Measurements from ENCODE around the gene SYVN1.
"Not testable (repeated sequence)": the region's sequence is repeated elsewhere in the genome, so short reads cannot be mapped to it uniquely, and the experiment has no call there.

The SYVN1 gene

DNA sequence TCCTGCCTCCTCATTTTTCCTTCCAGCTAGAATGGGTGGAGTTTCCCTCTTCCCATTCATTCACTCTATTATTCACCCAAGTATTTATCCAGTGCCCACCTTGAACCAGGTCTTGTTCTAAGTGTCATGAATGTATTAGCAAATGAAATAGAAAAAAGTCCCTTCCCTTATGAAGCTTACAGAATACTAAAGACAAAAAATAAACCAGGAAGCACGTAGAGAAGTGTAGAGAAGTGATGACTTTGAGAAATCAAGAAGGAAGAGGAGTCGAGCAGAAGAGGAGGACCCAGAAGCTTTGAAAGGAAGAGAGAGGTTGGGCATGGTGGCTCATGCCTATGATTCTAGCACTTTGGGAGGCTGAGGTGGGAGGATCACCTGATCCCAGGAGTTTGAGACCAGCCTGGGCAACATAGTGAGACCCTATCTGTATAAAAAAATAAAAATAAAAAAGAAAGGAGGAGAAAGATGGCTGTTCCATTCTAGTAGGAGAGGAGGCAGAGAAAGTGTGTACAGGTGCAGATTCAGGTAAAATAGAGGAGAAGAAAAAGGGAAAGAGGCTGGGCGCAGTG is 17.1 kb upstream of the SYVN1 start:
- no peak for DNase-seq (ENCODE audit: low read depth)
- H3K4me3 ChIP-seq (ENCODE audit: low read depth, low read length) = no peak overlapping the region
- in situ Hi-C loops (cut with HindIII; ENCODE audit: low sequenced_read_pairs) = no loop called here
- TF ChIP-seq, protein P1, sequence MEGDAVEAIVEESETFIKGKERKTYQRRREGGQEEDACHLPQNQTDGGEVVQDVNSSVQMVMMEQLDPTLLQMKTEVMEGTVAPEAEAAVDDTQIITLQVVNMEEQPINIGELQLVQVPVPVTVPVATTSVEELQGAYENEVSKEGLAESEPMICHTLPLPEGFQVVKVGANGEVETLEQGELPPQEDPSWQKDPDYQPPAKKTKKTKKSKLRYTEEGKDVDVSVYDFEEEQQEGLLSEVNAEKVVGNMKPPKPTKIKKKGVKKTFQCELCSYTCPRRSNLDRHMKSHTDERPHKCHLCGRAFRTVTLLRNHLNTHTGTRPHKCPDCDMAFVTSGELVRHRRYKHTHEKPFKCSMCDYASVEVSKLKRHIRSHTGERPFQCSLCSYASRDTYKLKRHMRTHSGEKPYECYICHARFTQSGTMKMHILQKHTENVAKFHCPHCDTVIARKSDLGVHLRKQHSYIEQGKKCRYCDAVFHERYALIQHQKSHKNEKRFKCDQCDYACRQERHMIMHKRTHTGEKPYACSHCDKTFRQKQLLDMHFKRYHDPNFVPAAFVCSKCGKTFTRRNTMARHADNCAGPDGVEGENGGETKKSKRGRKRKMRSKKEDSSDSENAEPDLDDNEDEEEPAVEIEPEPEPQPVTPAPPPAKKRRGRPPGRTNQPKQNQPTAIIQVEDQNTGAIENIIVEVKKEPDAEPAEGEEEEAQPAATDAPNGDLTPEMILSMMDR (IDR thresholded peaks at IDR 0.05; ENCODE audit: low read depth, low read length, missing control alignments) = no peak

- in situ Hi-C loops (cut with HindIII; ENCODE audit: low sequenced_read_pairs) = no loop called here
- DNase-seq (ENCODE audit: low read depth) = peak; percentile 34
- no peak overlapping the region for H3K4me3 ChIP-seq (ENCODE audit: low read depth, low read length)
- TF ChIP-seq, protein P1 (IDR thresholded peaks at IDR 0.05; ENCODE audit: low read depth, low read length, missing control alignments) = no peak
These were observed 16.4 kb upstream of the SYVN1 start for GRCh38 chr11:65150509-65151299.

- H3K4me3 ChIP-seq (ENCODE audit: low read depth, low read length); DNase-seq (ENCODE audit: low read depth); in situ Hi-C loops (cut with HindIII; ENCODE audit: low sequenced_read_pairs): not testable (repeated sequence)
These were observed 15.8 kb upstream of the SYVN1 start for GRCh38 chr11:65150131-65150508.

DNA sequence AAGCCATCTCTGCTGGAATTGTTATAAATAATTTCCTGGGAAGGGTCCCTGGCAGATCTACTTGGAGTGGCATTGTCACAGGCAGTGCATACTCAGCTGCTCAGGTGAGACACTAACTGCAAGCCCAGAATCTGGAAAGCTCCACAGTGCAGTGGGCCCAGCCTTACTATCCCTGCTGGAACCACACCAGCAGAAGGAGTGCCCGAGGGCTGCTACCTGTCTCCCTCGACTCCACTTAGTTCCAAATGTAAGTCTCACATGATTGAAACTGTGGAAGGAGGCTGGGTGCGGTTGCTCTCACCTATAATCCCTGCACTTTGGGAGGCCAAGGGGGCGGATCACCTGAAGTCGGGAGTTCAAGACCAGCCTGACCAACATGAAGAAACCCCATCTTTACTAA is 14.3 kb upstream of the SYVN1 start:
- in situ Hi-C loops (cut with HindIII; ENCODE audit: low sequenced_read_pairs) = no loop called here
- no peak for DNase-seq (ENCODE audit: low read depth)
- no peak overlapping the region for H3K4me3 ChIP-seq (ENCODE audit: low read depth, low read length)
- TF ChIP-seq, protein P1 (IDR thresholded peaks at IDR 0.05; ENCODE audit: low read depth, low read length, missing control alignments) = no peak

DNA sequence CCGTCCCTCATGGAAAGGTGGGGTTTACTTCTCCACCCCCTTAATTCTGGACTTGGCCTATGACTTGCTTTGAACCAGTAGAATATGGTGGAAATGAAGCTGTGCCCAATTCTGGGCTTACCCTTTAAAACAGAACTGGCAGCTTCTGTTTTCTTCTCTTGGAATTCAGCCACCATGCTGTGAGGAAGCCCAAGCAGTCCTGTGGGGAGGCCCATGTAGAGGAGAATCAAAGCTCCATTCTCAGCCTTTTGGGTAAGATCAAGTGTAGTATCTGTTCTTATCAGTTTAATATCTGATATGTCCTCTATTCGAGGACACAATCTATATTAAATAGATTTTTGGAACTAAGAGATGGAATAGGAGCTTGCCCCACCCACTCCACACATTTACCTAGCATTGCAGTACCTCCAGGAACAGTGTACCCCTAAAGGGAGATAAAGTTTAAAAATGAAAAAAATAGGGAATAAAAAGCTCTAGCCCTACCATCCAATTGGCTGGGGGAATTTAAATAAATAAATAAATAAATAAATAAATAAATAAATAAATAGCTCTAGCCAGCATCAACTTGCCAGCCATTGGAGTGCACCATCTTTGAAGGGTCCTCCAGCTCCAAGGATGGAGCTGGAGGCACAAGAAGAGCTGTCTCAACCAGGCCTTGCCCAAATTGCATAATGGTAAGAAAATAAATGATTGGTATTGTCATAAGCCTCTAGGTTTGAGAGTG is 13.2 kb upstream of the SYVN1 start:
- in situ Hi-C loops (cut with HindIII; ENCODE audit: low sequenced_read_pairs) = no loop called here
- TF ChIP-seq, protein P1 (IDR thresholded peaks at IDR 0.05; ENCODE audit: low read depth, low read length, missing control alignments) = no peak
- no peak for DNase-seq (ENCODE audit: low read depth)

GRCh38 chr11:65141896-65142494 is 7.7 kb upstream of the SYVN1 start:
- DNase-seq (ENCODE audit: low read depth) = no peak
- in situ Hi-C loops (cut with HindIII; ENCODE audit: low sequenced_read_pairs) = no loop called here
- no peak overlapping the region for H3K4me3 ChIP-seq (ENCODE audit: low read depth, low read length)
- TF ChIP-seq, protein P1 (IDR thresholded peaks at IDR 0.05; ENCODE audit: low read depth, low read length, missing control alignments) = no peak

More for the DNA sequence above, 13.2 kb upstream of the SYVN1 start:
- H3K4me3 ChIP-seq (ENCODE audit: low read depth, low read length) = no peak overlapping the region
